HFF-Myc (cell line): ENCODE results near the gene UTY.

Experiments used
- DNase-seq: peaks from one replicate; pipeline ENCODE4 v3.0.0-alpha.2; 2011; ENCODE audit warnings: low read depth; ENCODE audit errors: extremely low read depth
- H3K4me3 ChIP-seq: replicated peaks from 2 replicates; pipeline ENCODE4 v1.5.1; 2011; ENCODE audit warnings: low read depth, mild to moderate bottlenecking, control low read depth, low read length
- CTCF ChIP-seq: IDR thresholded peaks from 2 replicates; pipeline ENCODE4 v1.5.1; 2012; ENCODE audit warnings: mild to moderate bottlenecking, low read depth, low read length, control low read depth; ENCODE audit errors: missing control alignments

The UTY gene

GRCh38 chrY:13478126-13478785, 1.6 kb downstream of the UTY start:
- H3K4me3 ChIP-seq = peak overlapping the region; percentile 76
- peak; percentile 40 for DNase-seq
- TF ChIP-seq CTCF = no peak

GRCh38 chrY:13474997-13475396, 4.8 kb downstream of the UTY start:
- no peak for TF ChIP-seq CTCF
- H3K4me3 ChIP-seq = no peak overlapping the region
- no peak for DNase-seq

GRCh38 chrY:13451572-13451971, 28.3 kb downstream of the UTY start:
- no peak for DNase-seq
- TF ChIP-seq CTCF = no peak
- no peak overlapping the region for H3K4me3 ChIP-seq

- TF ChIP-seq CTCF = no peak
- DNase-seq = no peak
- no peak overlapping the region for H3K4me3 ChIP-seq
Observed at GRCh38 chrY:13450596-13451130, 29.2 kb downstream of the UTY start.

GRCh38 chrY:13445566-13445965, 34.3 kb downstream of the UTY start:
- H3K4me3 ChIP-seq = no peak overlapping the region
- no peak for TF ChIP-seq CTCF
- no peak for DNase-seq

- H3K4me3 ChIP-seq = no peak overlapping the region
- no peak for TF ChIP-seq CTCF
- DNase-seq = no peak
Observed at GRCh38 chrY:13443146-13443545, 36.7 kb downstream of the UTY start.

GRCh38 chrY:13440811-13441210, 39.0 kb downstream of the UTY start:
- TF ChIP-seq CTCF = no peak
- no peak overlapping the region for H3K4me3 ChIP-seq
- DNase-seq = no peak
